OCI-LY1 (cell line): ENCODE measurements around the gene SENP6.
"Not testable (repeated sequence)": the region's sequence is repeated elsewhere in the genome, so short reads cannot be mapped to it uniquely, and the experiment has no call there.

Experiments
- H2AFZ ChIP-seq: fragments of 200-600 bp; sonication (generic), shearing (Covaris generic); 2 replicates; pipeline ENCODE4 v1.6.0; 2014; ENCODE audit warnings: antibody characterized with exemption, mild to moderate bottlenecking, low read length
- H3F3A ChIP-seq: fragments of 200-600 bp; sonication (generic), shearing (Covaris generic); 2 replicates; pipeline ENCODE4 v1.6.0; 2014; ENCODE audit warnings: mild to moderate bottlenecking, antibody characterized with exemption, low read length, moderate library complexity; ENCODE audit not compliant: insufficient read depth
- H3K27ac ChIP-seq: fragments of 200-600 bp; sonication (generic); 2 replicates; pipeline ENCODE4 v1.5.1; 2014; ENCODE audit warnings: low read length, mixed run types, mild to moderate bottlenecking, low read depth; ENCODE audit not compliant: poor library complexity, severe bottlenecking
- H3K27me3 ChIP-seq: fragments of 200-600 bp; sonication (generic); 2 replicates; pipeline ENCODE4 v1.6.0; 2014; ENCODE audit warnings: antibody characterized with exemption, mild to moderate bottlenecking, low read length, moderate library complexity; ENCODE audit not compliant: insufficient read depth
- H3K36me3 ChIP-seq: fragments of 200-600 bp; sonication (generic); 2 replicates; pipeline ENCODE4 v1.6.1; 2014; ENCODE audit warnings: mild to moderate bottlenecking, antibody characterized with exemption, low read length, moderate library complexity, mixed read lengths; ENCODE audit not compliant: insufficient read depth
- H3K4me1 ChIP-seq: fragments of 200-600 bp; sonication (generic); 2 replicates; pipeline ENCODE4 v1.5.1; 2014; ENCODE audit warnings: mild to moderate bottlenecking, low read length, moderate library complexity; ENCODE audit not compliant: insufficient read depth, severe bottlenecking
- H3K4me2 ChIP-seq: fragments of 200-600 bp; sonication (generic), shearing (Covaris generic); 2 replicates; pipeline ENCODE4 v1.6.1; 2014; ENCODE audit warnings: low read length
- H3K4me3 ChIP-seq: fragments of 200-600 bp; sonication (generic); 2 replicates; pipeline ENCODE4 v1.5.1; 2014; ENCODE audit warnings: low read length, low read depth, mild to moderate bottlenecking, mixed read lengths; ENCODE audit not compliant: poor library complexity, severe bottlenecking
- H3K79me2 ChIP-seq: fragments of 200-600 bp; shearing (Covaris generic); 2 replicates; pipeline ENCODE4 v1.6.1; 2016; ENCODE audit warnings: mixed run types, low read length, mixed read lengths; ENCODE audit not compliant: insufficient read depth
- H3K9ac ChIP-seq: fragments of 200-600 bp; sonication (generic), shearing (Covaris generic); 2 replicates; pipeline ENCODE4 v1.6.1; 2014; ENCODE audit warnings: mild to moderate bottlenecking, low read length, mixed read lengths
- H3K9me2 ChIP-seq: fragments of 200-600 bp; sonication (generic), shearing (Covaris generic); 2 replicates; pipeline ENCODE4 v1.6.1; 2014; ENCODE audit warnings: low read depth, mild to moderate bottlenecking, low read length, mixed read lengths
- H3K9me3 ChIP-seq: fragments of 200-600 bp; shearing (Covaris generic); 2 replicates; pipeline ENCODE4 v1.6.1; 2014; ENCODE audit warnings: low read length, mixed read lengths
- H4K20me1 ChIP-seq: fragments of 200-600 bp; sonication (generic), shearing (Covaris generic); 2 replicates; pipeline ENCODE4 v1.6.0; 2016; ENCODE audit warnings: mild to moderate bottlenecking, low read length; ENCODE audit not compliant: insufficient read depth
- CTCF ChIP-seq: fragments of 200-600 bp; sonication (generic), shearing (Covaris generic); IDR thresholded peaks from 2 replicates; pipeline ENCODE4 v1.5.1; 2017; ENCODE audit warnings: mild to moderate bottlenecking, antibody characterized with exemption, low read length, moderate library complexity, mixed read lengths
- EZH2 ChIP-seq: fragments of 200-600 bp; sonication (generic), shearing (Covaris generic); IDR thresholded peaks from 2 replicates; pipeline ENCODE4 v1.8.0; 2017; ENCODE audit warnings: borderline replicate concordance, mixed run types, mild to moderate bottlenecking, antibody characterized with exemption, low read length, moderate library complexity, mixed read lengths

The SENP6 gene

GRCh38 chr6:75723382-75723781, 121.7 kb downstream of the SENP6 start:
- no peaks in the 10 kb centered on the region for H3K36me3 ChIP-seq
- no peaks in the 10 kb centered on the region for H3K4me1 ChIP-seq
- TF ChIP-seq EZH2 (no peak), CTCF (no peak)
- no peak overlapping the region for H2AFZ ChIP-seq
- H3K4me3 ChIP-seq = no peak overlapping the region
- no peaks in the 10 kb centered on the region for H4K20me1 ChIP-seq
- H3K9me3 ChIP-seq = no peaks in the 10 kb centered on the region
- H3K27me3 ChIP-seq = no peaks in the 10 kb centered on the region
- no peaks in the 10 kb centered on the region for H3K9me2 ChIP-seq
- H3K27ac ChIP-seq = no peak overlapping the region
- no peak overlapping the region for H3K9ac ChIP-seq
- H3K4me2 ChIP-seq = no peak overlapping the region
- H3K79me2 ChIP-seq = no peaks in the 10 kb centered on the region
- H3F3A ChIP-seq = no peaks in the 10 kb centered on the region

GRCh38 chr6:75727206-75727605, 125.5 kb downstream of the SENP6 start:
- Histone ChIP-seq H3K9me2 (no peaks in the 10 kb centered on the region), H3K27ac (no peak overlapping the region)
- TF ChIP-seq EZH2 = no peak
- TF ChIP-seq CTCF = no peak

GRCh38 chr6:75731029-75731428, 129.3 kb downstream of the SENP6 start:
- H3K27ac ChIP-seq, H3K9me3 ChIP-seq, H2AFZ ChIP-seq, H3K79me2 ChIP-seq, H3K9ac ChIP-seq, H3K36me3 ChIP-seq, H3K27me3 ChIP-seq, H3K9me2 ChIP-seq, H3F3A ChIP-seq, H3K4me1 ChIP-seq, H3K4me2 ChIP-seq, H4K20me1 ChIP-seq, H3K4me3 ChIP-seq: not testable (repeated sequence)

More at GRCh38 chr6:75727206-75727605, 125.5 kb downstream of the SENP6 start:
- H3K4me1 ChIP-seq = no peaks in the 10 kb centered on the region
- H3K4me3 ChIP-seq = no peak overlapping the region
- no peaks in the 10 kb centered on the region for H3K79me2 ChIP-seq
- H3K27me3 ChIP-seq = no peaks in the 10 kb centered on the region
- no peaks in the 10 kb centered on the region for H3F3A ChIP-seq
- no peaks in the 10 kb centered on the region for H3K36me3 ChIP-seq
- H4K20me1 ChIP-seq = no peaks in the 10 kb centered on the region
- H2AFZ ChIP-seq = no peak overlapping the region
- H3K9ac ChIP-seq = no peak overlapping the region
- H3K4me2 ChIP-seq = no peak overlapping the region
- H3K9me3 ChIP-seq = no peaks in the 10 kb centered on the region

GRCh38 chr6:75735491-75736186, 134.0 kb downstream of the SENP6 start:
- no peak overlapping the region for H3K9ac ChIP-seq
- no peak overlapping the region for H2AFZ ChIP-seq
- H4K20me1 ChIP-seq = no peaks in the 10 kb centered on the region
- no peaks in the 10 kb centered on the region for H3K9me2 ChIP-seq
- H3K36me3 ChIP-seq = no peaks in the 10 kb centered on the region
- no peaks in the 10 kb centered on the region for H3K4me1 ChIP-seq
- no peaks in the 10 kb centered on the region for H3K79me2 ChIP-seq
- no peak for TF ChIP-seq CTCF
- TF ChIP-seq EZH2 = no peak
- no peaks in the 10 kb centered on the region for H3K9me3 ChIP-seq
- no peaks in the 10 kb centered on the region for H3K27me3 ChIP-seq
- H3K4me2 ChIP-seq = no peak overlapping the region
- H3K27ac ChIP-seq = no peak overlapping the region
- no peak overlapping the region for H3K4me3 ChIP-seq
- H3F3A ChIP-seq = no peaks in the 10 kb centered on the region
